Osteoblast (primary cell): Measurements from ENCODE around the gene OPCML. TPM values are rescaled to one million over a fixed set of nuclear protein-coding genes. Genes with fewer than 3 reads are reported as not detected.

Experiments
- DNase-seq: peaks from one replicate; pipeline ENCODE4 v3.0.0; 2011; ENCODE audit warnings: low spot score, mixed read lengths; ENCODE audit not compliant: insufficient read length; ENCODE audit errors: missing footprints
- H2AFZ ChIP-seq: 2 replicates; pipeline ENCODE4 v1.6.0; 2011; ENCODE audit warnings: mild to moderate bottlenecking, low read length
- H3K27ac ChIP-seq: 2 replicates; pipeline ENCODE4 v1.5.1; 2011; ENCODE audit warnings: mild to moderate bottlenecking, low read depth, low read length, moderate library complexity
- H3K27me3 ChIP-seq: 2 replicates; pipeline ENCODE4 v1.6.0; 2012; ENCODE audit warnings: mild to moderate bottlenecking, control low read depth, inconsistent platforms, low read length, moderate library complexity; ENCODE audit not compliant: insufficient read depth
- H3K36me3 ChIP-seq: 2 replicates; pipeline ENCODE4 v1.5.1; 2011; ENCODE audit warnings: mild to moderate bottlenecking, low read length, control low read depth, moderate library complexity; ENCODE audit not compliant: insufficient read depth
- H3K4me1 ChIP-seq: 2 replicates; pipeline ENCODE4 v1.5.1; 2011; ENCODE audit warnings: mild to moderate bottlenecking, low read length, control low read depth, moderate library complexity; ENCODE audit not compliant: insufficient read depth
- H3K4me2 ChIP-seq: 2 replicates; pipeline ENCODE4 v1.6.0; 2011; ENCODE audit warnings: mild to moderate bottlenecking, low read length; ENCODE audit not compliant: insufficient read depth
- H3K4me3 ChIP-seq: fragments of 200-600 bp; sonication (generic); 3 replicates; pipeline ENCODE4 v1.5.1; 2012; ENCODE audit warnings: mild to moderate bottlenecking, low read length, inconsistent platforms; ENCODE audit not compliant: insufficient read depth
- H3K79me2 ChIP-seq: 2 replicates; pipeline ENCODE4 v1.6.0; 2012; ENCODE audit warnings: mild to moderate bottlenecking, low read length, control low read depth, inconsistent platforms; ENCODE audit not compliant: insufficient read depth
- H3K9me3 ChIP-seq: 2 replicates; pipeline ENCODE4 v1.5.1; 2011; ENCODE audit warnings: low read depth, low read length, control low read depth
- H4K20me1 ChIP-seq: 2 replicates; pipeline ENCODE4 v1.6.0; 2012; ENCODE audit warnings: mild to moderate bottlenecking, low read length, control low read depth; ENCODE audit not compliant: insufficient read depth
- CTCF ChIP-seq: IDR thresholded peaks from 2 replicates; pipeline ENCODE4 v1.5.1; 2011; ENCODE audit warnings: mild to moderate bottlenecking, low read depth, low read length, moderate library complexity; ENCODE audit errors: extremely low read depth
- total RNA-seq: library from RNA; depleted of rRNA; stranded (reverse); fragments of >200 nt; gene quantifications from 2 replicates; pipeline ENCODE4 v1.2.3, GENCODE V29; 2012

OPCML gene
- total RNA-seq, 1 donor: 0.36 TPM

GRCh38 chr11:132589791-132590190, 942.5 kb downstream of the OPCML start:
- Histone ChIP-seq H3K4me1 (no peaks in the 10 kb centered on the region), H3K36me3 (no peaks in the 10 kb centered on the region), H3K27me3 (no peaks in the 10 kb centered on the region), H3K4me3 (no peak overlapping the region), H4K20me1 (no peaks in the 10 kb centered on the region), H3K4me2 (no peak overlapping the region), H3K9me3 (no peaks in the 10 kb centered on the region), H3K27ac (no peak overlapping the region), H3K79me2 (no peaks in the 10 kb centered on the region), H2AFZ (no peak overlapping the region)
- TF ChIP-seq CTCF: no peak
- no peak for DNase-seq

DNA sequence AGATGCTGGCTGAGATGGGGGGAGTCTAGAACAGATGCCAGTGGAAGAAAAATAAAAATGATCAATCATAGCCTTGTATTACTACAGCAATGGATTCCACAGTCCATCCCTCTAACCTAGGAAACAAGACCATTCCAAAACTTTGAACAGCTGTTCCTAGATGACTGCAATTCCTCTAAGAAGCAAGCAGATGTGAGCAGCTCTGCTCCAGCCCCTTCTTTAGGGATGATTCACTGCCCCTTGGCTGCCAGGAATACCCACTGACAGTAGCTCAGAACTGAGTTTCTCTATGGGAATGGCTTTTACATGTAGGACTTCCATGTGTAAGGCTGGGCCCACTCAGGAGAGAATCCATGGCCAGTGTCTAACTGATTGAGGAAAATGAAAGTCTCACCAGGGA, 943.9 kb downstream of the OPCML start:
- Histone ChIP-seq H3K27ac (no peak overlapping the region), H4K20me1 (no peaks in the 10 kb centered on the region), H3K27me3 (no peaks in the 10 kb centered on the region), H3K36me3 (no peaks in the 10 kb centered on the region), H3K79me2 (no peaks in the 10 kb centered on the region), H3K9me3 (no peaks in the 10 kb centered on the region), H3K4me2 (no peak overlapping the region), H3K4me1 (no peaks in the 10 kb centered on the region), H3K4me3 (no peak overlapping the region), H2AFZ (no peak overlapping the region)
- no peak for DNase-seq
- TF ChIP-seq CTCF: no peak

DNA sequence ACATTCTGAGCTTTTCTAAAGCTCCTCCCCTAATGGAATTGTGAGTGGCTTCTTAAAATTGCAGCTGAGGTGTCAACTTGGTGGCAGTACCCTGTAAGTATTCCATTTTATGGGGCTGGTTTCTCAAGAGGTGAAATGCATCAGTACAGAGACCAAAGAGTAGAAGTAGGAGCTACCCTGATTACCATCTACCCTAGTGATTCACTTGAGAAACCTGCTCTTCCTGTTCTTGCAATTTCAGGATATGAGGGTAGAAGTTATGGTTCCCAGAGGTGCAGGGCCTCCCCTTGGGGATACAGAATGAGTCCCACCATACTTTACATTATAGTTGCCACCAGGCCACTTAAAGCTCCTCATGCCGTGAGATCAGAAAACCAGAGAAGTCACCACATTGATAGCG, 944.6 kb downstream of the OPCML start:
- Histone ChIP-seq H3K4me1 (no peaks in the 10 kb centered on the region), H3K9me3 (no peaks in the 10 kb centered on the region), H3K4me3 (no peak overlapping the region), H3K27me3 (no peaks in the 10 kb centered on the region), H3K36me3 (no peaks in the 10 kb centered on the region), H3K79me2 (no peaks in the 10 kb centered on the region), H3K27ac (no peak overlapping the region), H3K4me2 (no peak overlapping the region), H2AFZ (no peak overlapping the region), H4K20me1 (no peaks in the 10 kb centered on the region)
- TF ChIP-seq CTCF: no peak
- DNase-seq: no peak

DNA sequence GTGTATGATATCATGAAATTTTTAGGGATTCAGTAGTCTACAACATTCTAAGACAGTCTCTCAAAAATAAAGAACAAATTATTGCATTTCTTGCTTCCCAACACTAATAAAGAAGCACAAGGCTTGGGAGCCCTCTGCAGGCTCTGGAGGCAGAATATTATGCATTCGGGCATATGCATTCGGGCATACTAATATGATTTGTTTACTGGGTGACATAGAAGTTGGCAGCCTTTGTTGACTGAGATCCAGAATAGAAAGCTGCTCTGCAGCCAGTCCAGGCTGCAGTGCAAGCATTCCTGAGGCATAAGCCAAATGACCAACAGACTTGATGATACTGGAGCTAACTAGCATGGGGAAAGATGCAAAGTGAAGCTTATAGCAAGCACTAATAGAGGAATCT, 945.5 kb downstream of the OPCML start:
- H3K4me2 ChIP-seq: no peak overlapping the region
- TF ChIP-seq CTCF: peak; percentile 17
- H3K4me1 ChIP-seq: no peaks in the 10 kb centered on the region
- H3K4me3 ChIP-seq: no peak overlapping the region
- H3K27me3 ChIP-seq: no peaks in the 10 kb centered on the region
- DNase-seq: no peak
- no peaks in the 10 kb centered on the region for H3K9me3 ChIP-seq
- H4K20me1 ChIP-seq: no peaks in the 10 kb centered on the region
- H3K79me2 ChIP-seq: no peaks in the 10 kb centered on the region
- no peak overlapping the region for H3K27ac ChIP-seq
- H3K36me3 ChIP-seq: no peaks in the 10 kb centered on the region
- no peak overlapping the region for H2AFZ ChIP-seq
